Measurements from ENCODE around the gene ZFTA.

- TF ChIP-seq, protein P1, sequence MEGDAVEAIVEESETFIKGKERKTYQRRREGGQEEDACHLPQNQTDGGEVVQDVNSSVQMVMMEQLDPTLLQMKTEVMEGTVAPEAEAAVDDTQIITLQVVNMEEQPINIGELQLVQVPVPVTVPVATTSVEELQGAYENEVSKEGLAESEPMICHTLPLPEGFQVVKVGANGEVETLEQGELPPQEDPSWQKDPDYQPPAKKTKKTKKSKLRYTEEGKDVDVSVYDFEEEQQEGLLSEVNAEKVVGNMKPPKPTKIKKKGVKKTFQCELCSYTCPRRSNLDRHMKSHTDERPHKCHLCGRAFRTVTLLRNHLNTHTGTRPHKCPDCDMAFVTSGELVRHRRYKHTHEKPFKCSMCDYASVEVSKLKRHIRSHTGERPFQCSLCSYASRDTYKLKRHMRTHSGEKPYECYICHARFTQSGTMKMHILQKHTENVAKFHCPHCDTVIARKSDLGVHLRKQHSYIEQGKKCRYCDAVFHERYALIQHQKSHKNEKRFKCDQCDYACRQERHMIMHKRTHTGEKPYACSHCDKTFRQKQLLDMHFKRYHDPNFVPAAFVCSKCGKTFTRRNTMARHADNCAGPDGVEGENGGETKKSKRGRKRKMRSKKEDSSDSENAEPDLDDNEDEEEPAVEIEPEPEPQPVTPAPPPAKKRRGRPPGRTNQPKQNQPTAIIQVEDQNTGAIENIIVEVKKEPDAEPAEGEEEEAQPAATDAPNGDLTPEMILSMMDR (conservative IDR thresholded peaks at IDR 0.05; ENCODE audit: low read depth in 2 of 2): no peak
- TF ChIP-seq CREB1 (CRISPR knock-in tag; IDR thresholded peaks at IDR 0.05; ENCODE audit: low read depth) (no peak), EZH2phosphoT487 (IDR thresholded peaks at IDR 0.05; ENCODE audit: unreplicated experiment) (no peak), POLR2AphosphoS5 (IDR thresholded peaks at IDR 0.05; ENCODE audit: low read depth) (no peak)
These were observed 23.1 kb upstream of the ZFTA start for GRCh38 chr11:63791495-63792167.

Data from GM23338 (cell line).